GM19328 (cell line): Measurements from ENCODE around the gene RPS6KA5.
"Not testable (repeated sequence)": the region's sequence is repeated elsewhere in the genome, so short reads cannot be mapped to it uniquely, and the experiment has no call there.

ENCODE experiments used
- ATAC-seq: cut with Tn5 transposase; IDR thresholded peaks from one replicate; pipeline ENCODE4 v1.9.1; 2021; ENCODE audit warnings: mild to moderate bottlenecking, moderate library complexity; ENCODE audit not compliant: unreplicated experiment

Gene RPS6KA5

GRCh38 chr14:90990141-90990540, 70.3 kb downstream of the RPS6KA5 start:
- ATAC-seq: no peak

DNA sequence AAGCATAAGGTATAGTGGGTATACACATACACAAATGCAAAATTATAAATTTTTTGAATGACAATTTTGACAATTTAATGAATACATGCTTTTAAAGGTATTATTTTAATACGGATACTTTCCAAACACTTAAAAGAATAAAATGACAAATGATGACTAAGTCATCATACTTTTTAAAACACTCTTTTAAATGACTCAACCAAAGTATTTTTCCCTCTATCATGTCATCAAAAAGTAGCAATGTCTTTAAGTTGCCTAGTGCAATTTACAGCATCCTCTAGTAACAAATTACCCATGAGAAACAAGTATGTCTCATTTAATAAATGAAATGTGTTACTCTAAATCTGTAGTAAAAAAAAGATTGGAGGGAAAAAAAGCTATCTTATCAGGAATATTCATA, 73.3 kb downstream of the RPS6KA5 start:
- no peak for ATAC-seq

GRCh38 chr14:90986510-90986909, 73.9 kb downstream of the RPS6KA5 start:
- ATAC-seq: no peak

- peak; percentile 62 for ATAC-seq
These were observed 74.7 kb downstream of the RPS6KA5 start for GRCh38 chr14:90985601-90986242.

- ATAC-seq: no peak
These were observed 76.9 kb downstream of the RPS6KA5 start for GRCh38 chr14:90983560-90983959.

- ATAC-seq: no peak
These were observed 78.8 kb downstream of the RPS6KA5 start for GRCh38 chr14:90981636-90982035.

DNA sequence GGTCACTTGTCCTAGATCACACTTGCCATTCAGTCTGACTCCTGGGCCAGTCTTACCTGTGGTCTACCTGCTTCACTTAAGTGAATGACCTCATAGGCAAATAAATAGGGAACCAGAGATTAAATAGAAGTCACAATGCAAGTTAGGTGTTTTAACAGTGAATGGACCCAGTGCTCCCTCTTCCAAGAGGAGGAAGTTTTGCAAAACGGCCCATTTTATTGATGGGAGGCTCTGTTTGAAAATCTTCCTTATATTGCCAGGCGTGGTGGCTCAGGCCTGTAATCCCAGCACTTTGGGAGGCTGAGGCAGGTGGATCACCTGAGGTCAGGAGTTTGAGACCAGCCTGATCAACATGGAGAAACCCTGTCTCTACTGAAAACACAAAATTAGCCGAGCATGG, 79.8 kb downstream of the RPS6KA5 start:
- ATAC-seq: not testable (repeated sequence)

- ATAC-seq: no peak
These were observed 80.9 kb downstream of the RPS6KA5 start for GRCh38 chr14:90979515-90979914.

GRCh38 chr14:90976101-90976500, 84.3 kb downstream of the RPS6KA5 start:
- no peak for ATAC-seq

DNA sequence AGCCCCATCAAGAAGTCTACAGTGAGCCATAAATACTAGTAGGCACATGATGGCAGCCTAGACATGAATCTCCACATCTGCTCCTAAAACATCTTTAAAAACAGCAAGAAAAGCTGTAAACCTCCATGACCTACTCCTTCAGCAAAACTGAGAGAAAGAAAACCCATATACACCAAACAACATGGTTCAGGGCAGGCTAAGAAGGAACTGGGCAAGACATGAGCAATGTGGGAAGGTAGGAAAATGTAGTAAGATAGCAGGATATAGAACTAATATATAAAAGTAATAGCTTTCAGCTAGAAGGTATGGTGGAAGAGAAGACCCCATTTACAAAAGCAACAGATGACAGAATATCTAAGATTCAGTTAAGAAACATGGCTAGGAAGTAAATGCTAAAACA, 88.8 kb downstream of the RPS6KA5 start:
- no peak for ATAC-seq

GRCh38 chr14:90970167-90970600, 90.3 kb downstream of the RPS6KA5 start:
- no peak for ATAC-seq

DNA sequence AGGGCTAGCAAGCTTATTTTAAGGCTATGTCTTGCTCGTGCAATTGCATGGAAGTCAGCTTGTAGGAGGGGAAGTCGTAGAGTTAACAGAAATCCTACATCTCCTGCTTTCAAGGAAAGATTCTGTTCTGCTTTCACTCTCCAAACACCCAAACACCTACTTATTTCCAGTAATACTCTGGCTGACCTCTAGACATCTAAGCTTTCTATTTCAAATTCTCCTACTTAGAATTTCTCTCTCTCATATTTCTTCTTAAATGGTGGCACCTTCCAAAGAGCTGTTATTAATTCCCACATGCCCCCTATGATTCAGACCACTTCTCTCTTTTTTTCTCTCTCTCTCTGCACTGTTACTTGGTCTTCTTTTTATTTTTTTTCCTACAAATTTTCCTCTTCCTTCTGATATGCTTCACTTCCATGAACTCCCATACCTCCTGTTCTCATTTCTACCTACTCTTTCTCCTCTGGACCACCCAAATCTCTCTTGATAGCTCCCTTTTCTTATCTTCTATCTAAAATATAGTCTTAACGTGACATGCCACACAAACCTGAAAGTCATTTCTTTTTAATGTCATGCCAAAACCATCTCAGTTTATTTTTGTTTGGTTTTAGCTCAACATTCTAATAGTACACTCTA, 90.8 kb downstream of the RPS6KA5 start:
- ATAC-seq: no peak

DNA sequence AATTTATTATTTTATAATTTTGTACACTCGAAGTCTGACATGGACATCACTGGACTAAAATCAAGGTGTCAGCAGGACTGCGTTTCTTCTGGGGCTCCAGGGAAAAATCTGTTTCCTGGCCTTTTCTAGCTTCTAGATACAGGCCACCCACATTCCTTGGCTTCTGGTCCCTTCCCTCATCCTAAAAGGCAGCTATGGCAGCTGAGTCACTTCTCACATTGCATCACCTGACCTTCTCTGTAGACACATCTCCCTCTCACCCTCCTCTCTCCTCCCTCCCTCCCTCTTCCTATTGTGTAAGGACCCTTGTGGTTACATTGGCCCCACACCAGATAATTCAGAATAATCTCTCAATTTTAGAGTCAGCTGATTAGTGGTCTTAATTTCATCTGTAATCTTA, 92.4 kb downstream of the RPS6KA5 start:
- ATAC-seq: no peak

DNA sequence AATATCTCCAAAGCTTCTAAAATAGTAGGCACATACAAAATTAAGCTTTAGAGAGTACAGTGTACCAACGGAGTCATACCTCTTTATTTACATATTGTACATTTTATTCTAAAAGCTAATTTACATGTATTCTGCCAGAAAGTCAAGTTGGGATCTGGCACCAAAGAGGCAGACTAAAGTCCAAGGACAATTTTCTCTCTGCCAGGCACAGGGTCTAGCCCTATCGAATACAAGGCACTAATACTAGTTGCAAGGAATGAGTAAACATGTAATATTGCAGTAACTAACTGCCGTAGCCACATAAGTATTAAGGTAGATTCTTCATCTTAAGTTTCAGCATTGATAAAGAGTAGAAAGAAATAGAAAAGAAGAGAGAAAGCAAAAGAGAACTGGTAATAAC, 93.9 kb downstream of the RPS6KA5 start:
- no peak for ATAC-seq

DNA sequence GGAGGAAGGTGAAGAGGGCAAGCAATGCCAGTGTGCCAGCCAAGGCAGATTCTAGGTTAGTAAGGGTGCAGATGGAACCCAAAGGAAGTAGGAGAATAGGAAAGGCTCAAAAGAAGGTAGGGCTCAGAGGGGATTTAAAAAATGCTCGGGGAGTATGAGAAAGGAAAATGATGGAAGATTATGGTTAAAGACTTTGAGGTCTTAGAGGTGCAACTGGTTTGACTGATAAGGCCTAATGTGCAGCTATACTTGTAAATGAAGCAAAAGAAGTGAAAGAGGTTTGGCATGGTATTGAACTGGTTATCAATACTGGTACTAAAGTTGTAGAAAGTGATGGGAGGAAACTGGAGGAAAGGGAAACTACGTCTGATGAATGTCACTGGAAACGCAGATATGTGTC, 94.7 kb downstream of the RPS6KA5 start:
- no peak for ATAC-seq

DNA sequence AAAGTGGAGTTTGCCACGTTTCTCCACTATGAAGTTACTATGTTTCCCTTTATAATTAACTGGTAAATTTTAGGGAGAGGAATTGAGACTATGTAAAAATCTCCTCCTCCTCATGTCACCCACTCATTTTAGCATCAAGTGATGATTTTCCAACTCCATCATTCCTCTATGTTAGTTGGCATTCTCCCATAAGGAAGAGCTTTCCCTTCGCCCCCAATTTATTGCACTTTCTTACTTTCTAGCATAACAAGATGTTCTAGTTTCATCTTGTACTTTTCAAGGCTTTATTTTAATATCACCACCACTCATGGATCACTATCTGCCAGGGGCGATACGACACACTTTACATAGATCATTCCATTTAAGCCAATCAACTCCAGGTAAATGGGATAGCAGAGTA, 97.1 kb downstream of the RPS6KA5 start:
- no peak for ATAC-seq

- no peak for ATAC-seq
These were observed 97.8 kb downstream of the RPS6KA5 start for GRCh38 chr14:90962505-90963109.

DNA sequence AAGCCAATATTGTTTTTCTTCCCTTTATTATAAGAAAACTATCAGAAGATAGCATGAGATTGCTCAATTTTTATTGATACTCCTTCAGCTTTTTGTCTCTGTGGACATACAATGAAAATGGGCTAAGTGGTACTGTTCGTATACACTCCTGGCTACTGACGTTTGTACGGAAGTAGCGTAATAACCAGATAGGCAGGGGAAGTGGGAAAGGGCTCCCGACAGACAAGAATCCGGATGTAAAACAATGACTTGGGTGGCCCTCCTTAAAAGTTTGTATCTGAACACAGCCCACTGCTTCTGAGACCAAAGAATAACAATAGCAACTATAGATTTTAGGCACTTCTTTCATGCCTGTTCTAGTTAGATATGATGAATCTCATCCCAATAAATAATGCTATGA, 99.6 kb downstream of the RPS6KA5 start:
- no peak for ATAC-seq

- no peak for ATAC-seq
These were observed 101.1 kb downstream of the RPS6KA5 start for GRCh38 chr14:90959344-90959743.

DNA sequence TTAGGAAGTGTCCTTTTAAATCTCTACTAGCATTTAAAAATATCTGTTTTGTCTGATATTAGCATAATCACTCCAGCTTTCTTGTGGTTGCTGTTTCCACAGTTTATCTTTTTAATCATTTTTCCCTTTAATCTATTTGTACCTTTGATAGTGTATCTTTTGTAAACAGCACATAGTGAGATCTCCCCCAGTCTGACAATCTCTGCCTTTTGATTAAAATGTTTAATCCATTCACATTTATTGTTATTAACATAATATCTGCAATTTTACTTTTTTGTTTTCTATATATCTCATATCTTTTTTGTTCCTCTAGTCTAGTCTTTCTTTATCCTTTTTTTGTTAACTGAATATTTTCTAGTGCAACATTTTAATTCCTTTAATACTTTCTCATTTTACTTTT, 104.2 kb downstream of the RPS6KA5 start:
- no peak for ATAC-seq

DNA sequence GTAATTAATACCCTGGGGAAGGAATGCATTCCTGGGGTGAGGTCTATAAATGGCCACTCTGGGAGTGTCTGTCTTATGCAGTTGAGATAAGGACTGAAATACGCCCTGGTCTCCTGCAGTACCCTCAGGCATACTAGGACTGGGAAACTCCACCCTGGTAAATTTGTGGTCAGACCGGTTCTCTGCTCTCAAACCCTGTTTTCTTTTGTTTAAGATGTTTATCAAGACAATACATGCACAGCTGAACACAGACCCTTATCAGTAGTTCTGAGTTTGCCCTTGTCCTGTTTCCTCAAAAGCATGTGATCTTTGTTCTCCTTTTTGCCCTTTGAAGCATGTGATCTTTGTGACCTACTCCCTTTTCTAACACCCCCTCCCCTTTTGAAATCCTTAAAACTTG, 106.8 kb downstream of the RPS6KA5 start:
- not testable (repeated sequence) for ATAC-seq

GRCh38 chr14:90943367-90943766, 117.1 kb downstream of the RPS6KA5 start:
- ATAC-seq: no peak
